Mesendoderm (in vitro differentiated cells): ENCODE data around the gene KRTAP5-4.
"Not testable (repeated sequence)": the region's sequence is repeated elsewhere in the genome, so short reads cannot be mapped to it uniquely, and the experiment has no call there.

ENCODE experiments used
- DNase-seq: peaks from one replicate; pipeline ENCODE4 v3.0.0; 2013
- H2AK5ac ChIP-seq: 2 replicates; pipeline ENCODE4 v1.6.1; 2013; ENCODE audit warnings: low read length, inconsistent platforms
- H2BK120ac ChIP-seq: 2 replicates; pipeline ENCODE4 v1.6.1; 2013; ENCODE audit warnings: low read depth, mild to moderate bottlenecking, low read length, moderate library complexity, mixed read lengths
- H2BK15ac ChIP-seq: replicated peaks from 2 replicates; pipeline ENCODE4 v1.6.1; 2013; ENCODE audit warnings: low read depth, mild to moderate bottlenecking, moderate library complexity
- H2BK5ac ChIP-seq: 2 replicates; pipeline ENCODE4 v1.6.1; 2013; ENCODE audit warnings: low read length, inconsistent platforms
- H3K18ac ChIP-seq: 2 replicates; pipeline ENCODE4 v1.6.1; 2013; ENCODE audit warnings: mild to moderate bottlenecking, low read length, mixed read lengths
- H3K23ac ChIP-seq: one replicate; pipeline ENCODE4 v1.6.1; 2013; ENCODE audit warnings: low read length
- H3K27ac ChIP-seq: 2 replicates; pipeline ENCODE4 v1.5.1; 2013; ENCODE audit warnings: low read depth, mild to moderate bottlenecking, inconsistent platforms, low read length, moderate library complexity
- H3K27me3 ChIP-seq: 2 replicates; pipeline ENCODE4 v1.6.1; 2013; ENCODE audit warnings: low read length, control low read depth, mild to moderate bottlenecking, inconsistent platforms; ENCODE audit not compliant: insufficient read depth, poor library complexity
- H3K36me3 ChIP-seq: 2 replicates; pipeline ENCODE4 v1.6.1; 2013; ENCODE audit warnings: low read length, inconsistent platforms; ENCODE audit not compliant: control insufficient read depth, insufficient read depth
- H3K4ac ChIP-seq: one replicate; pipeline ENCODE4 v1.6.1; 2013; ENCODE audit warnings: low read depth, mild to moderate bottlenecking, low read length, moderate library complexity
- H3K4me1 ChIP-seq: 2 replicates; pipeline ENCODE4 v1.6.1; 2013; ENCODE audit warnings: low read depth, low read length, inconsistent platforms; ENCODE audit not compliant: control insufficient read depth
- H3K4me2 ChIP-seq: 2 replicates; pipeline ENCODE4 v1.6.1; 2013; ENCODE audit warnings: low read length
- H3K4me3 ChIP-seq: 2 replicates; pipeline ENCODE4 v1.5.1; 2013; ENCODE audit warnings: mild to moderate bottlenecking, low read length
- H3K56ac ChIP-seq: one replicate; pipeline ENCODE4 v1.6.1; 2013; ENCODE audit warnings: low read length
- H3K79me1 ChIP-seq: 2 replicates; pipeline ENCODE4 v1.6.1; 2013; ENCODE audit warnings: low read length, inconsistent platforms
- H3K79me2 ChIP-seq: 2 replicates; pipeline ENCODE4 v1.6.1; 2013; ENCODE audit warnings: mild to moderate bottlenecking, low read length; ENCODE audit not compliant: control insufficient read depth, insufficient read depth
- H3K9ac ChIP-seq: 2 replicates; pipeline ENCODE4 v1.6.1; 2013; ENCODE audit warnings: low read length, inconsistent platforms
- H4K5ac ChIP-seq: one replicate; pipeline ENCODE4 v1.6.1; 2013; ENCODE audit warnings: low read length
- H4K8ac ChIP-seq: one replicate; pipeline ENCODE4 v1.6.1; 2013; ENCODE audit warnings: low read depth, mild to moderate bottlenecking, control low read depth, low read length, moderate library complexity
- WGBS: extraction: QIAGEN DNeasy Blood & Tissue Kit; methylation state at CpG from one replicate; pipeline ENCODE4 v1.1.7; 2013; ENCODE audit warnings: low lambda C conversion rate, missing lambda C conversion rate; ENCODE audit not compliant: insufficient coverage; ENCODE audit errors: extremely low coverage; 5-methylcytosine and 5-hydroxymethylcytosine counted together

Gene KRTAP5-4

GRCh38 chr11:1600626-1601025, 21.3 kb downstream of the KRTAP5-4 start:
- WGBS: no CpG with 5 or more reads among the region's 5 CpGs
- no peak overlapping the region for H3K4me2 ChIP-seq
- no peaks in the 10 kb centered on the region for H3K79me1 ChIP-seq
- DNase-seq: no peak
- no peaks in the 10 kb centered on the region for H3K36me3 ChIP-seq
- H3K23ac ChIP-seq: no peak overlapping the region
- no peaks in the 10 kb centered on the region for H3K4me1 ChIP-seq
- H3K9ac ChIP-seq: no peak overlapping the region
- H3K18ac ChIP-seq: no peak overlapping the region
- H3K56ac ChIP-seq: no peak overlapping the region
- H3K79me2 ChIP-seq: no peaks in the 10 kb centered on the region
- no peak overlapping the region for H4K8ac ChIP-seq
- H2BK15ac ChIP-seq: no peak overlapping the region
- H3K27ac ChIP-seq: no peak overlapping the region
- no peak overlapping the region for H3K4me3 ChIP-seq
- H2BK5ac ChIP-seq: no peak overlapping the region
- H4K5ac ChIP-seq: no peak overlapping the region
- H3K4ac ChIP-seq: no peak overlapping the region
- no peak overlapping the region for H2AK5ac ChIP-seq
- no peaks in the 10 kb centered on the region for H3K27me3 ChIP-seq
- H2BK120ac ChIP-seq: no peak overlapping the region

- H3K56ac ChIP-seq: no peak overlapping the region
- no peak for DNase-seq
- no peaks in the 10 kb centered on the region for H3K79me1 ChIP-seq
- no peak overlapping the region for H2BK120ac ChIP-seq
- H3K27me3 ChIP-seq: no peaks in the 10 kb centered on the region
- no peak overlapping the region for H3K23ac ChIP-seq
- H2AK5ac ChIP-seq: no peak overlapping the region
- H3K4me2 ChIP-seq: no peak overlapping the region
- H3K27ac ChIP-seq: no peak overlapping the region
- no peak overlapping the region for H3K18ac ChIP-seq
- WGBS: no CpG with 5 or more reads among the region's 6 CpGs
- no peaks in the 10 kb centered on the region for H3K36me3 ChIP-seq
- H2BK5ac ChIP-seq: no peak overlapping the region
- H4K5ac ChIP-seq: no peak overlapping the region
- no peak overlapping the region for H3K4ac ChIP-seq
- no peak overlapping the region for H3K4me3 ChIP-seq
- H3K9ac ChIP-seq: no peak overlapping the region
- no peak overlapping the region for H2BK15ac ChIP-seq
- no peak overlapping the region for H4K8ac ChIP-seq
- H3K79me2 ChIP-seq: no peaks in the 10 kb centered on the region
- H3K4me1 ChIP-seq: no peaks in the 10 kb centered on the region
Observed at GRCh38 chr11:1598816-1599215, 23.1 kb downstream of the KRTAP5-4 start.

GRCh38 chr11:1598406-1598805, 23.5 kb downstream of the KRTAP5-4 start:
- not testable (repeated sequence) for H3K18ac ChIP-seq, H3K27me3 ChIP-seq, H3K9ac ChIP-seq, H3K79me2 ChIP-seq, H2BK5ac ChIP-seq, H3K27ac ChIP-seq, H3K4me3 ChIP-seq, H2BK120ac ChIP-seq, H2BK15ac ChIP-seq, DNase-seq, H3K79me1 ChIP-seq, H3K4ac ChIP-seq, H3K4me1 ChIP-seq, H3K23ac ChIP-seq, H3K36me3 ChIP-seq, H4K8ac ChIP-seq, H3K4me2 ChIP-seq, H3K56ac ChIP-seq, H4K5ac ChIP-seq, H2AK5ac ChIP-seq
- WGBS: no CpG with 5 or more reads among the region's 3 CpGs

GRCh38 chr11:1597994-1598380, 24.0 kb downstream of the KRTAP5-4 start, which contains the start of gene KRTAP5-2:
KRTAP5-2 (minus strand) TSS chr11:1598294; CDS start chr11:1598250, 44 bp downstream.
- no peaks in the 10 kb centered on the region for H3K79me2 ChIP-seq
- no peaks in the 10 kb centered on the region for H3K27me3 ChIP-seq
- H3K79me1 ChIP-seq: no peaks in the 10 kb centered on the region
- H3K23ac ChIP-seq: no peak within 1 kb of the TSS
- H4K8ac ChIP-seq: no peak within 1 kb of the TSS
- H2BK120ac ChIP-seq: no peak within 1 kb of the TSS
- no peak within 1 kb of the TSS for H3K4me3 ChIP-seq
- H3K36me3 ChIP-seq: no peaks in the 10 kb centered on the region
- H2BK15ac ChIP-seq: no peak within 1 kb of the TSS
- H3K4ac ChIP-seq: no peak within 1 kb of the TSS
- H3K9ac ChIP-seq: no peak within 1 kb of the TSS
- DNase-seq: no peak
- no peaks in the 10 kb centered on the region for H3K4me1 ChIP-seq
- H3K56ac ChIP-seq: no peak within 1 kb of the TSS
- H4K5ac ChIP-seq: no peak within 1 kb of the TSS
- WGBS: no CpG with 5 or more reads among the region's 4 CpGs
- no peak within 1 kb of the TSS for H3K18ac ChIP-seq
- no peak within 1 kb of the TSS for H2BK5ac ChIP-seq
- H3K27ac ChIP-seq: no peak within 1 kb of the TSS
- H3K4me2 ChIP-seq: no peak within 1 kb of the TSS
- H2AK5ac ChIP-seq: no peak within 1 kb of the TSS

- H3K79me1 ChIP-seq: no peaks in the 10 kb centered on the region
- no peak overlapping the region for H4K5ac ChIP-seq
- no peak overlapping the region for H3K23ac ChIP-seq
- no peak overlapping the region for H2BK15ac ChIP-seq
- WGBS: no CpG with 5 or more reads among the region's 10 CpGs
- H2AK5ac ChIP-seq: no peak overlapping the region
- no peaks in the 10 kb centered on the region for H3K4me1 ChIP-seq
- H3K27ac ChIP-seq: no peak overlapping the region
- DNase-seq: no peak
- no peaks in the 10 kb centered on the region for H3K79me2 ChIP-seq
- H2BK5ac ChIP-seq: no peak overlapping the region
- H4K8ac ChIP-seq: no peak overlapping the region
- H3K56ac ChIP-seq: no peak overlapping the region
- no peak overlapping the region for H3K4me2 ChIP-seq
- H3K18ac ChIP-seq: no peak overlapping the region
- no peaks in the 10 kb centered on the region for H3K36me3 ChIP-seq
- no peaks in the 10 kb centered on the region for H3K27me3 ChIP-seq
- no peak overlapping the region for H3K4me3 ChIP-seq
- H3K9ac ChIP-seq: no peak overlapping the region
- no peak overlapping the region for H3K4ac ChIP-seq
- H2BK120ac ChIP-seq: no peak overlapping the region
Observed at GRCh38 chr11:1597331-1597993, 24.5 kb downstream of the KRTAP5-4 start.

GRCh38 chr11:1596576-1597121, 25.3 kb downstream of the KRTAP5-4 start:
- not testable (repeated sequence) for H2BK15ac ChIP-seq, H3K27ac ChIP-seq, H4K5ac ChIP-seq, H3K9ac ChIP-seq, H3K4me1 ChIP-seq, H3K79me2 ChIP-seq, H3K18ac ChIP-seq, DNase-seq, H3K4me3 ChIP-seq, H2AK5ac ChIP-seq, H4K8ac ChIP-seq, H3K4me2 ChIP-seq, H2BK120ac ChIP-seq, H3K79me1 ChIP-seq, H3K23ac ChIP-seq, H3K27me3 ChIP-seq, H3K4ac ChIP-seq, H2BK5ac ChIP-seq, H3K36me3 ChIP-seq
- H3K56ac ChIP-seq: peak overlapping the region; percentile 10
- WGBS: no CpG with 5 or more reads among the region's 19 CpGs
